Neural progenitor cell (in vitro differentiated cells): Measurements from ENCODE around the gene PTP4A2.

Experiments used
- CTCF ChIP-seq: fragments of 200-600 bp; sonication (generic); IDR thresholded peaks from 2 replicates; pipeline ENCODE4 v1.5.1; 2017; ENCODE audit warnings: antibody characterized with exemption, mild to moderate bottlenecking
- EZH2 ChIP-seq: fragments of 200-600 bp; sonication (generic); IDR thresholded peaks from 2 replicates; pipeline ENCODE4 v1.6.1; 2017; ENCODE audit warnings: antibody characterized with exemption, mild to moderate bottlenecking, moderate library complexity
- EZH2phosphoT487 ChIP-seq: fragments of 200-600 bp; sonication (generic); IDR thresholded peaks from 2 replicates; pipeline ENCODE4 v1.6.1; 2017; ENCODE audit warnings: antibody characterized with exemption

GRCh38 chr1:31909691-31910090 is 28.5 kb downstream of the PTP4A2 start:
- TF ChIP-seq EZH2 (no peak), CTCF (no peak), EZH2phosphoT487 (no peak)
